ENCODE data around the gene TCF7L1. TPM values are rescaled to one million over a fixed set of nuclear protein-coding genes. Genes with fewer than 3 reads are reported as not detected.
A peak's percentile ranks its signal among the peaks of the same experiment; 100 is the strongest.

Gene TCF7L1
- total RNA-seq, 1 donor from 2014 or later: 6.6 TPM

GRCh38 chr2:85283641-85284040, 150.4 kb downstream of the TCF7L1 start:
- peaks cover 10% of the 10 kb centered on the region for H3K9me3 Mint-ChIP-seq (ENCODE audit: unreplicated experiment)
- H3K4me1 Mint-ChIP-seq (ENCODE audit: low read depth, unreplicated experiment): peaks cover 26% of the 10 kb centered on the region
- TF ChIP-seq CTCF (IDR thresholded peaks at IDR 0.05; ENCODE audit: partially characterized antibody, unreplicated experiment): no peak
- H3K27ac Mint-ChIP-seq (ENCODE audit: unreplicated experiment): no peak overlapping the region
- DNase-seq: no peak
- peaks cover 10% of the 10 kb centered on the region for H3K27me3 Mint-ChIP-seq (ENCODE audit: unreplicated experiment)
- H3K36me3 Mint-ChIP-seq (ENCODE audit: unreplicated experiment): no peaks in the 10 kb centered on the region
- no peak overlapping the region for H3K4me3 Mint-ChIP-seq (ENCODE audit: unreplicated experiment)

- H3K9me3 Mint-ChIP-seq (ENCODE audit: unreplicated experiment): peaks cover 8% of the 10 kb centered on the region
- no peaks in the 10 kb centered on the region for H3K36me3 Mint-ChIP-seq (ENCODE audit: unreplicated experiment)
- H3K27ac Mint-ChIP-seq (ENCODE audit: unreplicated experiment): no peak overlapping the region
- DNase-seq: no peak
- H3K27me3 Mint-ChIP-seq (ENCODE audit: unreplicated experiment): peaks cover 4% of the 10 kb centered on the region
- no peak overlapping the region for H3K4me3 Mint-ChIP-seq (ENCODE audit: unreplicated experiment)
- no peak for TF ChIP-seq CTCF (IDR thresholded peaks at IDR 0.05; ENCODE audit: partially characterized antibody, unreplicated experiment)
- H3K4me1 Mint-ChIP-seq (ENCODE audit: low read depth, unreplicated experiment): peaks cover 31% of the 10 kb centered on the region
Measured at GRCh38 chr2:85286918-85287317, 153.7 kb downstream of the TCF7L1 start.

GRCh38 chr2:85287721-85288120, 154.5 kb downstream of the TCF7L1 start:
- peaks cover 4% of the 10 kb centered on the region for H3K27me3 Mint-ChIP-seq (ENCODE audit: unreplicated experiment)
- H3K27ac Mint-ChIP-seq (ENCODE audit: unreplicated experiment): no peak overlapping the region
- no peaks in the 10 kb centered on the region for H3K36me3 Mint-ChIP-seq (ENCODE audit: unreplicated experiment)
- no peak overlapping the region for H3K4me3 Mint-ChIP-seq (ENCODE audit: unreplicated experiment)
- no peak for TF ChIP-seq CTCF (IDR thresholded peaks at IDR 0.05; ENCODE audit: partially characterized antibody, unreplicated experiment)
- peaks cover 27% of the 10 kb centered on the region for H3K4me1 Mint-ChIP-seq (ENCODE audit: low read depth, unreplicated experiment)
- no peak for DNase-seq
- peaks cover 8% of the 10 kb centered on the region for H3K9me3 Mint-ChIP-seq (ENCODE audit: unreplicated experiment)

GRCh38 chr2:85288244-85288725, 155.1 kb downstream of the TCF7L1 start:
- H3K9me3 Mint-ChIP-seq (ENCODE audit: unreplicated experiment): peaks cover 6% of the 10 kb centered on the region
- H3K4me3 Mint-ChIP-seq (ENCODE audit: unreplicated experiment): peak overlapping the region; percentile 47
- no peak for TF ChIP-seq CTCF (IDR thresholded peaks at IDR 0.05; ENCODE audit: partially characterized antibody, unreplicated experiment)
- H3K36me3 Mint-ChIP-seq (ENCODE audit: unreplicated experiment): no peaks in the 10 kb centered on the region
- no peak for DNase-seq
- H3K27me3 Mint-ChIP-seq (ENCODE audit: unreplicated experiment): peaks cover 1% of the 10 kb centered on the region
- peak overlapping the region; percentile 6 for H3K27ac Mint-ChIP-seq (ENCODE audit: unreplicated experiment)
- H3K4me1 Mint-ChIP-seq (ENCODE audit: low read depth, unreplicated experiment): peaks cover 21% of the 10 kb centered on the region

GRCh38 chr2:85291425-85292023, 158.3 kb downstream of the TCF7L1 start:
- peaks cover 20% of the 10 kb centered on the region for H3K4me1 Mint-ChIP-seq (ENCODE audit: low read depth, unreplicated experiment)
- H3K36me3 Mint-ChIP-seq (ENCODE audit: unreplicated experiment): no peaks in the 10 kb centered on the region

More at GRCh38 chr2:85291425-85292023, 158.3 kb downstream of the TCF7L1 start:
- H3K27me3 Mint-ChIP-seq (ENCODE audit: unreplicated experiment): no peaks in the 10 kb centered on the region
- no peak for DNase-seq
- no peak overlapping the region for H3K27ac Mint-ChIP-seq (ENCODE audit: unreplicated experiment)
- H3K4me3 Mint-ChIP-seq (ENCODE audit: unreplicated experiment): no peak overlapping the region
- H3K9me3 Mint-ChIP-seq (ENCODE audit: unreplicated experiment): peaks cover 4% of the 10 kb centered on the region
- TF ChIP-seq CTCF (IDR thresholded peaks at IDR 0.05; ENCODE audit: partially characterized antibody, unreplicated experiment): no peak

Data from glutamatergic neuron (in vitro differentiated cells).